ENCODE data around the gene SULT1A3.
"Not testable (repeated sequence)": the region's sequence is repeated elsewhere in the genome, so short reads cannot be mapped to it uniquely, and the experiment has no call there.

The SULT1A3 gene

DNA sequence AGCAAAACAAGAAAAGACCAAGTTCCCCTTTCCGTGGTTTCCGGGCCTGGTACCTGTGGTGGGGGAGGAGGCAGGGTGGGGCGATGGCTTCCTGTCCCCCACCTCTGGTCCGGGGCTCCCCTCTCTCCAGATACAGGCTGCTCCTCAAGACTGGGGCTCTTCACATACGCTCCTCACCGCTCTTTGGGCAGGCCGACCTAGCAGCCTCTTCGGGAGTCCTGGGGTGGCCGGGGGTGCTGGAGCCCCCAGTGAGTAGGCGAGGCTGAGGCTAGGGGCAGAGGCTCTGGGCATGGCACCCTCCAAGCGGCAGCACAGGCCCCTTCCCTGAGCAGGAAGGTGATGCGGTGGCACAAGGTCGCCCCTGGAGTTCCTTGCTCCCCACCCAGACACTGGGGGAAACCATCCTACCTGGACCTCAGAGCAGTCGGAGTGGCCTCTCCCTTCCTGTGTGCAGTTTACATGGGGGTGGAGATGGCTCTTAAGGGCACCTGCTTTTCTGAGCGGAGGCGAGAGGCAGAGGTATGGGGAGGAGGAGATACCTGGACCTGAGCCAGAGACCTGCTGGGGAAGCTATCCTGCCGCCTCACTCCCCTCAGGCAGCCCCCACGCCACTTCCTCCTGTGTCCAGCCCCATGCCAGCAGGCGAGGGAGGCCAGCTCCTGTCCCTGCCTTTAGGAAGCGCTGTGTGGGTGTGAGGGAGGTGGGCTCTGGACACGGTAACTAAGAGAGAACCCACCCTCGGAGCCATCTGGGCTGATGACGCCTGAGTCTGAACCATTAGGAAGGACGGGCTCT is 14.8 kb upstream of the SULT1A3 start:
- no peaks in the 10 kb centered on the region for H3K27me3 Mint-ChIP-seq
- H3K9me3 Mint-ChIP-seq: no peaks in the 10 kb centered on the region
- H3K4me1 Mint-ChIP-seq: peaks cover 29% of the 10 kb centered on the region

DNA sequence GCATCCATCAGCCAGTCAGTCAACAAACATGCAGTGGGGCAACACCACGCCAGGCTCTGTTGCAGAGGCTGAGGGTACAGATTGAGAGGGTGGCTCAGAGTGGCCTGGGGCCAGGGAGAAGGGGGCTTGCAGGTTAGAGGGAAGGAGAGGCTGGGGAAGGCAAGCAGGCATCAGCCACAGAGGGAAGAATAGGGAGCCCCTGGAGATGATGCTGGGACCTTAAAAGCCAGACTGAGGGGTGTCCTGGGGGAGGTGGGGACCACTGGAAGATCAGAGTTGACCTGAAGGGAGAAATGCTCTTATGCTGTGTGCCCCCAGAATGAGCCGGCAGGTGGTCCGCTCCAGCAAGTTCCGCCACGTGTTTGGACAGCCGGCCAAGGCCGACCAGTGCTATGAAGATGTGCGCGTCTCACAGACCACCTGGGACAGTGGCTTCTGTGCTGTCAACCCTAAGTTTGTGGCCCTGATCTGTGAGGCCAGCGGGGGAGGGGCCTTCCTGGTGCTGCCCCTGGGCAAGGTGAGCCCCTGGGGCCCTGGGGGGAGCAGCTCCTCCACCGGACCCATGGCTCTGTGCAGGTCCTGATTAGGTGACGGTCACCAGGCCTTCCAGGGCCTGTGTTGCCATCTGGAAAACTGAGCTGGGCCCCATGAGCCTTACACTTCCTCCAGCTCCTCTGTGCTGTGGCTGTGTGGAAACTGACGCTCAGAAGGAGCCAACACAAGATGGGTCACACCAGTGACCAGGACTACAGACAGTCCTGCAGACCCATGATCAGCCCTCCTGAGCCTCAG is 14.0 kb upstream of the SULT1A3 start:
- no peaks in the 10 kb centered on the region for H3K27me3 Mint-ChIP-seq
- peak overlapping the region; percentile 97 for H3K27ac Mint-ChIP-seq
- peak overlapping the region; percentile 96 for H3K4me3 Mint-ChIP-seq
- H3K36me3 Mint-ChIP-seq: peaks cover 12% of the 10 kb centered on the region
- H3K9me3 Mint-ChIP-seq: no peaks in the 10 kb centered on the region
- H3K4me1 Mint-ChIP-seq: peaks cover 29% of the 10 kb centered on the region

More for the DNA sequence above, 14.8 kb upstream of the SULT1A3 start:
- peaks cover 12% of the 10 kb centered on the region for H3K36me3 Mint-ChIP-seq
- peak overlapping the region; percentile 97 for H3K27ac Mint-ChIP-seq
- H3K4me3 Mint-ChIP-seq: peak overlapping the region; percentile 96

DNA sequence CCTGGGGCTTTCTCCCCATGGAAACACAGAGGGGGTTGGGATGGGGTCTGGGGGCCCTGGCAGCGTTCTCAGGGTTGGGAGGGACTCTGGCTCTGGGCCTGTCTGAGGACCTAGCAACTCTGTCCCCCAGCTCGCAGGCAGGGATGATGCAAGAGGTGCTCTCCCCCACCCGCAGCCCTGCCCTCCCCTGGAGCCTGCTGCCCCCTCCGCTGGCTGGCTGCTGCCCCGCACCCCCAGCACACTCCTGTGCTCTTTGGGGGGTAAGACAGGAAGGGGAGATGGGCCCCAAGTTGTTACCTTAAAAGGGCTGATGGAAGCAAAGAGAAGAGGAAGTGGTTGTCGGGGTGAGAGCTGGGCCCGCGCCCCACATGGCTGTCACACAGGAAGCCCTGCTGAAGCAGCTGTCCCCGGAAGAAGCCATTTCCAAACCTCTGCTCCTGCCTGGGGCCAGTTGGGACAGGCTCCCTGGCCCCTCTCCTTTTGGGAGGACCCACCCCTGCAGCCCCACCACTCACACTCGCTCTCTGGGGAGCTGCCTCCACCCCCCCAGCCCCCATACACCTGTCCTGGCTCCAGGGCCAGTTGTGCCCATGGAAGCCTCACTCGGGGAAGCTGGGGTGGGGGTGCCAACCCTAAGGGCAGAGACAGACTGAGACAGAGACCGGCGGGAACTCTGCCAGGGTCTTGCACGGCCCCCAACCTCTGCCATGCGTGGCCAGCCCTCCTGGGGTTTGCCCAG is 13.2 kb upstream of the SULT1A3 start:
- Mint-ChIP-seq H3K4me3 (peak overlapping the region; percentile 96), H3K36me3 (peaks cover 12% of the 10 kb centered on the region), H3K4me1 (peaks cover 27% of the 10 kb centered on the region), H3K27me3 (no peaks in the 10 kb centered on the region), H3K27ac (peak overlapping the region; percentile 97), H3K9me3 (no peaks in the 10 kb centered on the region)

DNA sequence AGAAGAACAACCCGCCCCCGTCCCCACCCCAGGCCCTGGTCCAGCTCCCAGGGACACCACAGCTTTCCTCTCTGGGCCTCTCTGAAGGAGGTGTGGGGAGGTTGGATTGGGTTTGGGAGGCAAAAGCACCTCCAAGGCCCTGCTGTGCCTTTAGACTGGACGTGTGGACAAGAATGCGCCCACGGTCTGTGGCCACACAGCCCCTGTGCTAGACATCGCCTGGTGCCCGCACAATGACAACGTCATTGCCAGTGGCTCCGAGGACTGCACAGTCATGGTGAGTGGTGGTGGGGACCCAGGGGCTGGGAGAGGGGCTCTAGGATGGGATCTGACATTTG is 12.6 kb upstream of the SULT1A3 start:
- peak overlapping the region; percentile 97 for H3K27ac Mint-ChIP-seq
- peaks cover 12% of the 10 kb centered on the region for H3K36me3 Mint-ChIP-seq
- no peaks in the 10 kb centered on the region for H3K27me3 Mint-ChIP-seq
- H3K4me1 Mint-ChIP-seq: peaks cover 25% of the 10 kb centered on the region
- H3K4me3 Mint-ChIP-seq: peak overlapping the region; percentile 96
- H3K9me3 Mint-ChIP-seq: no peaks in the 10 kb centered on the region

DNA sequence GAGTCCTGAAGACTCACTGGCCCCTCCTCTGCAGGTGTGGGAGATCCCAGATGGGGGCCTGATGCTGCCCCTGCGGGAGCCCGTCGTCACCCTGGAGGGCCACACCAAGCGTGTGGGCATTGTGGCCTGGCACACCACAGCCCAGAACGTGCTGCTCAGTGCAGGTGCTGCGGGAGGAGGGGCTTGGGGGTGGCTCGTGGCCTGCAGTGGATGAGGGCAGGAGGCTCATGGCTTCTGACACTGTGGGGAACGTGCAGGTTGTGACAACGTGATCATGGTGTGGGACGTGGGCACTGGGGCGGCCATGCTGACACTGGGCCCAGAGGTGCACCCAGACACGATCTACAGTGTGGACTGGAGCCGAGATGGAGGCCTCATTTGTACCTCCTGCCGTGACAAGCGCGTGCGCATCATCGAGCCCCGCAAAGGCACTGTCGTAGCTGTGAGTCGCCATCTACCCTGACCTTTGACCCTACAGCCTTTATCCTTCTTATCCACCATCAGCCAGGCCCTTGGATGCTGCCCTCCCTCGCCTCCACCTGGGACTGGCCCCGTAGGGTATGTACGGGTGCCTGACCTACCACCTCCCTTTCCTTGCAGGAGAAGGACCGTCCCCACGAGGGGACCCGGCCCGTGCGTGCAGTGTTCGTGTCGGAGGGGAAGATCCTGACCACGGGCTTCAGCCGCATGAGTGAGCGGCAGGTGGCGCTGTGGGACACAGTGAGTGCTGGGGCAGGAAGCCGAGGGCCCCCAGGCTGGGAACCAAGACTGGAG is 12.1 kb upstream of the SULT1A3 start:
- Mint-ChIP-seq H3K27ac (peak overlapping the region; percentile 97), H3K9me3 (no peaks in the 10 kb centered on the region), H3K4me3 (peak overlapping the region; percentile 96), H3K36me3 (peaks cover 12% of the 10 kb centered on the region), H3K4me1 (peaks cover 24% of the 10 kb centered on the region), H3K27me3 (no peaks in the 10 kb centered on the region)

DNA sequence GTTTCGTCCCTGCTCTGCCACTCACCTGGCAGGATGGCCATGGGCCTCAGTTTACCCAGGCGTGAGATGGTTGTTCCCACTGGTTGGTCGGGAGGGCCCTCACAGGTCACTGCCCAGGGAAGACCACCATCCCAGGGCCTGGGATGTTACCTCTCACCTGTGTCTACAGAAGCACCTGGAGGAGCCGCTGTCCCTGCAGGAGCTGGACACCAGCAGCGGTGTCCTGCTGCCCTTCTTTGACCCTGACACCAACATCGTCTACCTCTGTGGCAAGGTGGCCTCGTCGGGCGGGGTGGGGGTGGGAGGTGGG is 11.5 kb upstream of the SULT1A3 start:
- peaks cover 12% of the 10 kb centered on the region for H3K36me3 Mint-ChIP-seq
- no peaks in the 10 kb centered on the region for H3K27me3 Mint-ChIP-seq
- H3K27ac Mint-ChIP-seq: peak overlapping the region; percentile 97
- peak overlapping the region; percentile 96 for H3K4me3 Mint-ChIP-seq
- peaks cover 18% of the 10 kb centered on the region for H3K4me1 Mint-ChIP-seq
- H3K9me3 Mint-ChIP-seq: no peaks in the 10 kb centered on the region

DNA sequence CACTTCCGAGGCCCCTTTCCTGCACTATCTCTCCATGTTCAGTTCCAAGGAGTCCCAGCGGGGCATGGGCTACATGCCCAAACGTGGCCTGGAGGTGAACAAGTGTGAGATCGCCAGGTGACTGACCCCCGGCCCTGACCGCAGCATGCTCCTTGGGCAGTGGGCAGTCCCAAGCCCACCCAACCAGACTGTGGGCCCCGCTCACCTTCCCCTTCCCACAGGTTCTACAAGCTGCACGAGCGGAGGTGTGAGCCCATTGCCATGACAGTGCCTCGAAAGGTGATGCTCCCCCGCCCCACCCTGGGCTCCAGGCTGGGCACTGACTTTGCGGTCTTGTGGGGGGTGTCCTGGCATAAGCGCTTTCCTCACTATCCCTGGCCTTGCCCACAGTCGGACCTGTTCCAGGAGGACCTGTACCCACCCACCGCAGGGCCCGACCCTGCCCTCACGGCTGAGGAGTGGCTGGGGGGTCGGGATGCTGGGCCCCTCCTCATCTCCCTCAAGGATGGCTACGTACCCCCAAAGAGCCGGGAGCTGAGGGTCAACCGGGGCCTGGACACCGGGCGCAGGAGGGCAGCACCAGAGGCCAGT is 11.0 kb upstream of the SULT1A3 start:
- no peaks in the 10 kb centered on the region for H3K9me3 Mint-ChIP-seq
- peaks cover 12% of the 10 kb centered on the region for H3K36me3 Mint-ChIP-seq
- peak overlapping the region; percentile 59 for H3K27ac Mint-ChIP-seq
- H3K4me1 Mint-ChIP-seq: peaks cover 16% of the 10 kb centered on the region
- H3K4me3 Mint-ChIP-seq: peak overlapping the region; percentile 47
- H3K27me3 Mint-ChIP-seq: no peaks in the 10 kb centered on the region

DNA sequence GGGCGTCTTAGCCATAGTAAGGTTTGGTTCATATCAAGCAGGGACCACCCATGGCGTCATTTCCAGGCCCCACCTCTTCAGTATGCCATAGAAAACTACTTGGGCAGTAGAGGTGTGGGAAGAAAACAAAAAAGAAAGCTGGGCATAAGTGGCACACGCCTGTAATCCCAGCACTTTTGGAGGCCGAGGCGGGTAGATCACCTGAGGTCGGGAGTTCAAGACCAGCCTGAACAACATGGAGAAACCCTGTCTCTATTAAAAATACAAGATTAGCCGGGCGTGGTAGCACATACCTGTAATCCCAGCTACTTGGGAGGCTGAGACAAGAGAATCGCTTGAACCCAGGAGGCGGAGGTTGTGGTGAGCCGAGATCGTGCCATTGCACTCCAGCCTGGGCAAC is 7.9 kb upstream of the SULT1A3 start:
- not testable (repeated sequence) for H3K27me3 Mint-ChIP-seq, H3K27ac Mint-ChIP-seq, H3K4me3 Mint-ChIP-seq, H3K9me3 Mint-ChIP-seq, H3K36me3 Mint-ChIP-seq
- peaks cover 16% of the 10 kb centered on the region for H3K4me1 Mint-ChIP-seq

DNA sequence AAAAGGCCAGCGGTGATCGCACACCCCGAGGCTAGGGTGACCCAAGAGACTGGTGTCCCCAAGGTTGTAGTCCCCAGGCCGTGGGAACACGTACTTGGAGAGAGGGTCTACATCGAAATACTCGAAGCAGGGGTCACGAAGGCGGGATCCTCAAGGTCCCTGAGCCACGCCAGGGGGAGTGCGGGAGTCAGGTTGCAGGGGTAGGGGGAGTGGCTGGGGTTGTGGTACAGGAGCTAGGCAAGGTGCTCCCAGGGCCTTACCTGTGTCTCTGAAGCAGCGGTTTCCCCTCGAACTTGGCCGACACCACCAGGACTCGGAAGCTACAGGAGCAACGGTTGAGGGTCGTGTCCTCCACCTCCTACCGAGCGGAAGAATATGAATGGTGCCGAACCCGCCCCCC is 6.0 kb upstream of the SULT1A3 start:
- not testable (repeated sequence) for H3K4me1 Mint-ChIP-seq, H3K36me3 Mint-ChIP-seq, H3K9me3 Mint-ChIP-seq, H3K27ac Mint-ChIP-seq, H3K4me3 Mint-ChIP-seq, H3K27me3 Mint-ChIP-seq

DNA sequence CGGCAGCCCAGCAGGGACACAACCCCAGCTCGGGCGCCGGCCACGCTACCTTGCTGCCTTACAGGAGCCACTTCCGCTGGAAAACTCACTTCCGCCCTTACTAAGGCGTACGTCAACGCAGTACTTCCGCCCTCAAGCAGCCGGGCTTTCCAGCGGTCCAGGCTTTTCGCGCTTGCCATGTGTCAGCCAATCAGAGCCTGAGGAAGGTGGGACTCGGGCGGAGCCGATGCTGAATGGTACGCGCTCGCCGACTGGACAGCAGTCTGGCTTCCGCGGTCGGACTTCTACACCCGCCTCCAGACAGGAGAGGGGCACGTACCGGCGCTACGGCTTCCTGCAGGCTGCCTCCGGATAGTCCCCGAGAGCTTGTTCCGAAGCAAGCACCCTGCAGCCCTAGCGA is 5.4 kb upstream of the SULT1A3 start, which contains the start of the genes BOLA2B and SLX1A:
Gene BOLA2B, minus strand, starts transcription at position 52 of the 400 bp plus-strand sequence. CDS start 71 bp downstream, outside the sequence.
Gene SLX1A, plus strand, starts transcription at position 261 of the 400 bp plus-strand sequence. CDS start 210 bp downstream, outside the sequence.
- not testable (repeated sequence) for H3K27me3 Mint-ChIP-seq, H3K9me3 Mint-ChIP-seq, H3K27ac Mint-ChIP-seq, H3K36me3 Mint-ChIP-seq, H3K4me1 Mint-ChIP-seq, H3K4me3 Mint-ChIP-seq

DNA sequence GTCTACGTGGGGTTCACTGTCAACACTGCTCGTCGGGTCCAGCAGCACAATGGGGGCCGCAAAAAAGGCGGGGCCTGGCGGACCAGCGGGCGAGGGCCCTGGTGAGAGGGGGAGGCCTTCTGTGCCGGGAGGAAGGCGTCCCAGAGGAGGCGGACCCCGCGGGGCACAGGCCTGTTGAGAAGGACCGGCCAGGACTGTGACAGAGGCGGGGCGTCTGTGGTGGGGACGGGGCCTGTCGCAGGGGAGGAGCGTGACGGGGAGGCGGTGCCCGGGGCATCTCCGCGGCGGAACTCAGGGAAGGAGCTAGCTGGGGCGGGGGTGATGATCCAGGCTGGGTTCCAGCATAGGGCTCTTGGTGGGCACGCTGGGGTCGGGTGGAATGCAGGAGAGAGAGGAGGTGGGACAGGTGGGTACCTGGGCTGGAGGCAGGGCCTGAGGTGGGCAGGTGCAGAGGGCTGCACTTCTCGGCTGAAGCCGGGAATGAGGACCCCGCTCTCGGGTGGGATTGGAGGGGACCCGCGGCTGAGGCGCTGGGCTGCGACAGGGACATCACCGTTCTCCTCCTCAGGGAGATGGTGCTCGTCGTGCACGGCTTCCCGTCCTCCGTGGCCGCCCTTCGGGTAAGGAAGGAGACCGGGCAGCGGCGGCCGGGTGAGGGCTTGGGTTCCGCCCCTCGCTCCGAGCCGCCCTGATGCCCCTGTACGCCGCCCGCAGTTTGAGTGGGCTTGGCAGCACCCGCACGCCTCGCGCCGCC is 4.7 kb upstream of the SULT1A3 start:
- H3K4me3 Mint-ChIP-seq, H3K27me3 Mint-ChIP-seq, H3K27ac Mint-ChIP-seq, H3K36me3 Mint-ChIP-seq, H3K9me3 Mint-ChIP-seq, H3K4me1 Mint-ChIP-seq: not testable (repeated sequence)

DNA sequence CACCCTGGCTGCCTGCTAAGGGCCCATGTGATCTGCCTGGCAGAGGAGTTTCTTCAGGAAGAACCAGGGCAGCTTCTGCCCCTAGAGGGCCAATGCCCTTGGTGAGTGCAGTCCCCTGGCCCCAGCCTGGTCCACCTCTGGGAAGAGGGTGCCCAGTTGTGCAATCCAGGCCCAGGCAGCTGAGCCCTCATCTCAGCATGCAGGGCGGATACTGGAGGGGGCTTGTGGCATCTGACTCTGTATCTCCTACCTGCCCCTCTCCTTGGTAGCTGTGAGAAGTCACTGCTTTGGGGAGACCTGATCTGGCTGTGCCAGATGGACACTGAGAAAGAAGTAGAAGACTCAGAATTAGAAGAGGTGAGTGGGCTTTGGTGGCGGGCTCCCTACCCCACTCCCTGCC is 2.1 kb upstream of the SULT1A3 start:
- H3K4me1 Mint-ChIP-seq, H3K27me3 Mint-ChIP-seq, H3K27ac Mint-ChIP-seq, H3K36me3 Mint-ChIP-seq, H3K4me3 Mint-ChIP-seq, H3K9me3 Mint-ChIP-seq: not testable (repeated sequence)

DNA sequence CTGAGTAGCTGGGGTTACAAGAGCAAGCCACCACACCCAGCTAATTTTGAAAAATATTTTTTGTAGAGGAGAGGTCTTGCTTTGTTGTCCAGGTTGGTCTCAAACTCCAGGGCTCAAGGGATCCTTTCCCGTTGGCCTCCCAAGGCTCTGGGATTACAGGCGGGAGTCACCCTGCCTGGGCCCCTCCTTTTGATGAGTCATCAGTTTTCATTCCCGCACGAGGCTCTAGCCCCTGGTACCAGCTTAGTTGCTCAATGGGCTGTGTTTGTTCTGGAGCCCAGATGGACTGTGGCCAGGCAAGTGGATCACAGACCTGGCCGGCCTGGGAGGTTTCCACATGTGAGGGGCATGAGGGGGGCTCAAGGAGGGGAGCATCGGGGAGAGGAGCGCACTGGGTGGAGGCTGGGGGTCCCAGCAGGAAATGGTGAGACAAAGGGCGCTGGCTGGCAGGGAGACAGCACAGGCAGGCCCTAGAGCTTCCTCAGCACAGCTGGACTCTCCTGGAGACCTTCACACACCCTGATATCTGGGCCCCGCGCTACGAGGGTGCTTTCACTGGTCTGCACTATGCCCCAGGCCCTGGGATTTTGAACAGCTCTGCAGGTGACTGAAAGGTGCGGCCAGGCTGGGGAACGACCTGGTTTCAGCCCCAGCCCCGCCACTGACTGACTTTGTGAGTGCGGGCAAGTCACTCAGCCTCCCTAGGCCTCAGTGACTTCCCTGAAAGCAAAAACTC is 721 bp downstream of the SULT1A3 start:
- H3K36me3 Mint-ChIP-seq, H3K4me3 Mint-ChIP-seq, H3K27me3 Mint-ChIP-seq, H3K27ac Mint-ChIP-seq, H3K9me3 Mint-ChIP-seq, H3K4me1 Mint-ChIP-seq: not testable (repeated sequence)

Measured in activated naive CD4-positive, alpha-beta T cell treated with anti-CD3 and anti-CD28 coated beads, Interleukin-2, amount 50 U/mL, for 24 hours (primary cell).